Endothelial cell (in vitro differentiated cells): ENCODE results near the gene GNE. TPM values are rescaled to one million over a fixed set of nuclear protein-coding genes. Genes with fewer than 3 reads are reported as not detected.

ENCODE experiments used
- DNase-seq: peaks from one replicate; pipeline ENCODE4 v3.0.0; 2021; ENCODE audit warnings: low spot score
- H3K27ac Mint-ChIP-seq: one replicate; pipeline ENCODE4 v1.8.0; 2021; ENCODE audit warnings: mixed read lengths, inconsistent platforms; ENCODE audit not compliant: unreplicated experiment
- H3K27me3 Mint-ChIP-seq: one replicate; pipeline ENCODE4 v1.8.0; 2021; ENCODE audit warnings: mild to moderate bottlenecking, moderate library complexity, mixed read lengths, inconsistent platforms; ENCODE audit not compliant: unreplicated experiment
- H3K36me3 Mint-ChIP-seq: one replicate; pipeline ENCODE4 v1.8.0; 2021; ENCODE audit warnings: mild to moderate bottlenecking, low read depth, mixed read lengths, inconsistent platforms; ENCODE audit not compliant: unreplicated experiment
- H3K4me1 Mint-ChIP-seq: one replicate; pipeline ENCODE4 v1.8.0; 2021; ENCODE audit warnings: mild to moderate bottlenecking, mixed read lengths, inconsistent platforms; ENCODE audit not compliant: unreplicated experiment
- H3K4me3 Mint-ChIP-seq: one replicate; pipeline ENCODE4 v1.8.0; 2021; ENCODE audit warnings: mild to moderate bottlenecking, mixed read lengths, inconsistent platforms; ENCODE audit not compliant: unreplicated experiment
- H3K9me3 Mint-ChIP-seq: one replicate; pipeline ENCODE4 v1.8.0; 2021; ENCODE audit warnings: mixed read lengths, inconsistent platforms; ENCODE audit not compliant: unreplicated experiment
- total RNA-seq: library from RNA; stranded (reverse); fragmentation: NEBNext Ultra II Directional; extraction: Animal tissue kit (Norgen Biotek cat#: 25700); gene quantifications from one replicate; pipeline ENCODE4 v1.2.1, GENCODE V29; 2021; ENCODE audit not compliant: unreplicated experiment
- TF ChIP-seq, protein P1 (sequence below): fragments of 200-600 bp; sonication (generic); IDR thresholded peaks from one replicate; pipeline ENCODE4 v1.5.0; 2021; ENCODE audit warnings: antibody characterized with exemption; ENCODE audit not compliant: unreplicated experiment

GNE gene
- total RNA-seq, 1 donor from 2014 or later, result 12.0 TPM

DNA sequence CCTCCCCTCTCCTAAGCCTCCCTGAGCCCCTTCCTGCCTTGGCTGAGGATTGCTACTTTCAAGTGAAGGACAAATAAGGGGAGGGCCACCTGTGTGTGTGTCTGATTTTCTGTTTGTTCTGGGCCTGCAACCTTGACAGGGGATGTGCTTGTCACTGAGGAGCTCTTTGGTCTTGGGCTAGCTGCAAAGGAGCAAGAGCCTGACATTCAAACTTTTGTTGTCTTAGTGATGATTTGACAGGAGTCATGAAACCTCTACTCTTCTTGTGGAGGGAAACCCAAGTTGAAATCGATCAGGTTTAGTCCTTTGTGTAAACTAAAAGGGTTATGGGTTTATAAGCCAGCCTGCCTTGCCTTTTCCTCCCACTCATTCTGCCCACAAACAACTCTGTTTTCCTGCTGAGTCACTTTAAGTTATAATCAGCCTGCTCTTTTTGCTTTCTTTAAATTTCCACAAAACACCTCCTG is 50.7 kb downstream of the GNE start:
- H3K36me3 Mint-ChIP-seq, result peaks cover 74% of the 10 kb centered on the region
- peaks cover 9% of the 10 kb centered on the region for H3K27me3 Mint-ChIP-seq
- no peak for DNase-seq
- TF ChIP-seq, protein P1, sequence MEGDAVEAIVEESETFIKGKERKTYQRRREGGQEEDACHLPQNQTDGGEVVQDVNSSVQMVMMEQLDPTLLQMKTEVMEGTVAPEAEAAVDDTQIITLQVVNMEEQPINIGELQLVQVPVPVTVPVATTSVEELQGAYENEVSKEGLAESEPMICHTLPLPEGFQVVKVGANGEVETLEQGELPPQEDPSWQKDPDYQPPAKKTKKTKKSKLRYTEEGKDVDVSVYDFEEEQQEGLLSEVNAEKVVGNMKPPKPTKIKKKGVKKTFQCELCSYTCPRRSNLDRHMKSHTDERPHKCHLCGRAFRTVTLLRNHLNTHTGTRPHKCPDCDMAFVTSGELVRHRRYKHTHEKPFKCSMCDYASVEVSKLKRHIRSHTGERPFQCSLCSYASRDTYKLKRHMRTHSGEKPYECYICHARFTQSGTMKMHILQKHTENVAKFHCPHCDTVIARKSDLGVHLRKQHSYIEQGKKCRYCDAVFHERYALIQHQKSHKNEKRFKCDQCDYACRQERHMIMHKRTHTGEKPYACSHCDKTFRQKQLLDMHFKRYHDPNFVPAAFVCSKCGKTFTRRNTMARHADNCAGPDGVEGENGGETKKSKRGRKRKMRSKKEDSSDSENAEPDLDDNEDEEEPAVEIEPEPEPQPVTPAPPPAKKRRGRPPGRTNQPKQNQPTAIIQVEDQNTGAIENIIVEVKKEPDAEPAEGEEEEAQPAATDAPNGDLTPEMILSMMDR, result no peak
- peak overlapping the region; percentile 74 for H3K27ac Mint-ChIP-seq
- no peaks in the 10 kb centered on the region for H3K9me3 Mint-ChIP-seq
- peaks cover 46% of the 10 kb centered on the region for H3K4me1 Mint-ChIP-seq
- H3K4me3 Mint-ChIP-seq, result no peak overlapping the region

DNA sequence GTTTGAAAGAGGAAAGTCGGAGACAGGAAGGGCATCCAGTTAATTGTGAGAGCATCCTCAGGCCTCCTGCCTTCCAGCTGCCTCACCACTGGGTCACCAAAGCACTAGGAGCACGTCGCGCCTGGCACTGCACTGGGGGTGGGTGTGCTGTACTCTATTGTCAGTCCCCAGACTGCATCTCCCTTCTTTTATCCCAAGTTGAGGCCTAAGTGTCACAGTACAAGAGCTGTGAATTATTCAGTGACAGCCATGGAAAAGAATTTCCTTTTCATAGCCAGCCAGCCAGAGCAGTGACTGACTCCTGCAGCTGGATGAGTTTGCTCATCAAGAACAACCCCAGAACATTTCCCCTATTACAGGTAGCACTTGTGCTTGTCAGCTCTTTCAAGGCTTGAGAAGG is 51.2 kb downstream of the GNE start:
- H3K4me1 Mint-ChIP-seq, result peaks cover 43% of the 10 kb centered on the region
- H3K9me3 Mint-ChIP-seq, result no peaks in the 10 kb centered on the region
- DNase-seq, result no peak
- H3K36me3 Mint-ChIP-seq, result peaks cover 79% of the 10 kb centered on the region
- TF ChIP-seq, protein P1, result no peak
- H3K27ac Mint-ChIP-seq, result peak overlapping the region; percentile 52
- no peak overlapping the region for H3K4me3 Mint-ChIP-seq
- H3K27me3 Mint-ChIP-seq, result peaks cover 9% of the 10 kb centered on the region

DNA sequence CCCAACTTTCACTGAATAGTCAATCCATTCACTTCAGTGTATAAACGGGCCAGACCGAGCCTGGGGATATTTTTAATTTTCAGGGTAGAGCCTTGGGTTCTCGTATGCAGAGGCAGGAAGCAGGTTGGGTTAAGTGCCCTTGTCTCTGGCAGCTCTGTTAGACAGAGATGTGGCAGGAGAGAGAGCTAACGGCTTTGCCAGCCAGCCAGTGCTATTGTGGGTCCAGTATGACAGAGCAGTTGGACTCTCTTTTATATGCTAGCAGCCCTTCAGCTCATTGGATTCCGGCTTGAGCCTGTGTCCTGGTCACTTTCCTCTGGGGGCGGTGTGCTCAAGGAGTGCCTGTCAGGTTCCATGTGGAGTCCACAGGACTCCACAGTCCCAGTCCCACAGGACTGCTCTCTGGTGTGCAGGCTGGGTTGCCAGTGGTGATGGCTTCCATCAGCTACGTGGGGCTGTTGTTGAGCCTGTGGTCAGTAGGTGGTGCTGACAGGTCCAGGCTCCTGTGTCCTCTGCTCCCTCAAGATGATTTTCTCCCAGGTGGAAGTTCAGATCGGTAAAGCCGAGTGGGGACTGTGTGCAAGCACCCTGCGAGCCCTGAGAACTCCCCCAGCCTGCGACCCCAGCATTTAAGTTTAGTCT is 53.2 kb downstream of the GNE start:
- Mint-ChIP-seq H3K27ac (peak overlapping the region; percentile 31), H3K27me3 (peaks cover 3% of the 10 kb centered on the region), H3K4me1 (peaks cover 23% of the 10 kb centered on the region), H3K9me3 (no peaks in the 10 kb centered on the region), H3K36me3 (peaks cover 66% of the 10 kb centered on the region), H3K4me3 (peak overlapping the region; percentile 63)
- TF ChIP-seq, protein P1, result peak; percentile 13
- peak; percentile 34 for DNase-seq

DNA sequence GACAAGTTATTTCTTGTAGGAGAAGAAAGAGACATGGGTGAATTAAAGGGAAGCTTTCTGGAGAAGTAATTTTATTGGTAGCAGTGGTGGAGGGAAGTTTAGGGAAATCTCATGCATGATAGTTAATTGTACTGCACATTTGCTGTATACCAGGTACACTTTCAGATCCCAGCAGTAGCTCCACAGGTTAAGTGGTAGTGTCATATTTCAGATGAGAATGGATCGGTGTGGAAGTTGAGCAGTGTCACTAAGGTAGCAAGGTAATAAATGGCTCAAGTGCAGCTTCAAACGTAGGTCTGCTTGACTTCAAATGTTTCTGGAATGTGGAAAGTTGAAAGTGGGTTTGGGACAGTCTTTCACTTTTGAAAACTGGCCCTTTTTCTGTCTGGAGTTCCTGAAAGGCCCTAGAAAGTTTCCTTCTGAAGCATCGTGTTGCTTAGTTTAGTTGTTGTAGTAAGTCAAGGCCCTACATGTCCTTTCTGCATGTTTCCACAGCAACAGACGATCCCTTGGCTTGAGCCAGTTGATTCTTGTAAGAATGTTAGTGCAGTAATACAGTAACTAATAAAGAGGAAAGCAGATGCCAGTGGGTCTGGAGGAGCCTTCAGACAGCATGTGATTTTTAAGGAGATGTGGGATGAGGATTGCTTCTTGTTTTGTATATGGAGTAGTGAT is 63.8 kb downstream of the GNE start:
- peak overlapping the region; percentile 58 for H3K4me3 Mint-ChIP-seq
- H3K4me1 Mint-ChIP-seq, result peaks cover 34% of the 10 kb centered on the region
- DNase-seq, result no peak
- H3K27ac Mint-ChIP-seq, result peak overlapping the region; percentile 65
- H3K9me3 Mint-ChIP-seq, result no peaks in the 10 kb centered on the region
- peaks cover 17% of the 10 kb centered on the region for H3K36me3 Mint-ChIP-seq
- H3K27me3 Mint-ChIP-seq, result peaks cover 9% of the 10 kb centered on the region
- TF ChIP-seq, protein P1, result no peak

DNA sequence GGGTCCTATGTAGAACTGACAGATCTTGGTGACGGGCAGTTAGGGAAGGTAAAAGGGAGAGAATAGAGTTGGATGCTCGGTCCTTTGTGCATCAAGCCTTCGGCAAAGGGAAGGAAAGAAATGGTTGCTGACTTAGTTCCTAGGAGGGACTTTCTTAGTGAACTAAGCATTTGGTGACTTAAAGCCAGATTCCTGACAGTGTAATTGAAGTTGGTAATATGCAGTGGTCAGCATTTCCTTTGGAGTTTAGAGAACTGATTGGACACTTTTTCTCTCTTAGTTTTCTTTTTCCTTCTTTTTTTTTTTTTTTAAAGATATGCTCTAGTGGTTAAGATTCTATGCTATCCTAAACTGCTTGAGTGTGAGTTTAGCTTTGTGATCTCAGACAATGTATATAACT is 65.2 kb downstream of the GNE start:
- Mint-ChIP-seq H3K36me3 (peaks cover 13% of the 10 kb centered on the region), H3K4me3 (peak overlapping the region; percentile 95), H3K4me1 (peaks cover 41% of the 10 kb centered on the region), H3K27me3 (peaks cover 12% of the 10 kb centered on the region), H3K9me3 (no peaks in the 10 kb centered on the region), H3K27ac (peak overlapping the region; percentile 5)
- DNase-seq, result no peak
- TF ChIP-seq, protein P1, result no peak
